Esophagus muscularis mucosa (tissue), 3 donors: ENCODE results near the gene ATP6V0C.

Experiments
- EP300 ChIP-seq: sonication (generic); formaldehyde crosslinking; IDR thresholded peaks from one replicate; pipeline ENCODE4 v1.6.1; 2017; ENCODE audit warnings: antibody characterized with exemption
- POLR2A ChIP-seq: fragments of 450-650 bp; IDR thresholded peaks from one replicate; pipeline ENCODE4 v1.6.1; 2017; ENCODE audit warnings: antibody characterized with exemption, moderate library complexity, mild to moderate bottlenecking, low read depth
- POLR2AphosphoS5 ChIP-seq, 2 donors: sonication (generic); formaldehyde crosslinking; IDR thresholded peaks; one replicate each; pipeline ENCODE4 v1.6.1; 2017; ENCODE audit warnings: antibody characterized with exemption in 2 of 2

GRCh38 chr16:2473446-2473926, 40.3 kb upstream of the ATP6V0C start:
- no peak for TF ChIP-seq POLR2A
- no peak for TF ChIP-seq POLR2AphosphoS5 (IDR thresholded peaks at IDR 0.05)
- TF ChIP-seq EP300, result no peak
